HG03095 (cell line): ENCODE data around the gene FAM9B.

Experiments
- ATAC-seq: cut with Tn5 transposase; IDR thresholded peaks from one replicate; pipeline ENCODE4 v1.9.1; 2021; ENCODE audit warnings: moderate library complexity; ENCODE audit not compliant: unreplicated experiment

FAM9B gene

DNA sequence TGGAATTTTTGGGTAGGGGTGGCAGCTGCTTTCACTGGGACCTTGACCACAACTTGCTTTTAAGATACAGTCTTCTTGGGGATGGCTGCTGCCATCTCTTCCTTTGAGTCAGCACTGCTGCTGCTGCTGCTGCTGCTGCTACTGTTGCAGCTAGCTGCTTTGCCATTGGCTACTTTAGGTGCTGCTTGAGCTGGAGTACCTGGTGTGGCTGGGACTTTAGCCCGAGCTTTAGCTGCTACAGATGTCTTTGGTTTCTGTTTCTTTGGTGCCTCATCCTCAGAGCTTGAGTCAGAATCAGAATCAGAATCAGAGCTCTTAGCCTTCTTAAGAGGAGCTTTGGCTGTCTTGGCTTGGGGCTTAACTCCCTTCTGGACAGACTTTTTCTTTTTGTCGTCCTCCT, 52.2 kb downstream of the FAM9B start:
- no peak for ATAC-seq

DNA sequence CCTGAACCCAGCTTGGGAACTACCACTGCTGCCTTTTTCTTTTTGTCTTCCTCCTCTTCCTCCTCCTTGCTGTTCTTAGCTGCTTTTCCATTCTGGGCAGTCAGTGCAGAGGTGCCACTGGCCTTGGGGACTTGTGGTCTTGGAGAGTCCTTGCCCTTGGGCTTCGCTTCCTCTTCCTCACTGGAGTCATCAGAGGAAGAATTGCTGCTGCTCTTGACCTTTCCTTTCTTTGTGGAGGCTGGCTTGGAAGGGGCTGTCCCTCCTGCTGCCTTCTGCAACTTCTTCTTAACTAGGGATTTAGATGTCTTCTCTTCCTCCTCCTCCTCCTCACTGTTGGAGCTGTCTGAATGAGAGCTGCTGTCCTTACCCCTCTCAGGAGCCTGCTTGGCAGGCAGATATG, 53.2 kb downstream of the FAM9B start:
- ATAC-seq = no peak
